Keratinocyte (primary cell): Measurements from ENCODE around the gene EML1. TPM values are rescaled to one million over a fixed set of nuclear protein-coding genes. Genes with fewer than 3 reads are reported as not detected.

Source experiments
- DNase-seq: peaks from one replicate; pipeline ENCODE4 v3.0.0-alpha.2; 2011; ENCODE audit warnings: low read depth, missing footprints, low spot score
- FAIRE-seq: peaks from 2 replicates; lab custom pipeline; 2011; peaks lifted over from hg19 to GRCh38; lab: Jason Lieb, UNC
- H2AFZ ChIP-seq: 2 replicates; pipeline ENCODE4 v1.6.0; 2012; ENCODE audit warnings: low read length, control low read depth, inconsistent platforms; ENCODE audit not compliant: control insufficient read depth
- H3K27ac ChIP-seq: 2 replicates; pipeline ENCODE4 v1.5.1; 2011; ENCODE audit warnings: low read length; ENCODE audit not compliant: control insufficient read depth, insufficient read depth
- H3K27me3 ChIP-seq: 3 replicates; pipeline ENCODE4 v1.6.0; 2011; ENCODE audit warnings: low read length; ENCODE audit not compliant: control insufficient read depth, insufficient read depth; ENCODE audit errors: extremely low read depth
- H3K36me3 ChIP-seq, 2 experiments: 2 replicates in 1 of 2; 3 replicates in 1 of 2; pipeline ENCODE4 v1.5.1; 2011; ENCODE audit warnings: low read length in 2 of 2, mild to moderate bottlenecking in 1 of 2; ENCODE audit not compliant: control insufficient read depth in 2 of 2, insufficient read depth in 2 of 2; ENCODE audit errors: extremely low read depth in 1 of 2
- H3K4me1 ChIP-seq: 3 replicates; pipeline ENCODE4 v1.5.1; 2011; ENCODE audit warnings: low read length; ENCODE audit not compliant: control insufficient read depth, insufficient read depth; ENCODE audit errors: extremely low read depth
- H3K4me2 ChIP-seq: 3 replicates; pipeline ENCODE4 v1.6.0; 2011; ENCODE audit warnings: low read depth, low read length; ENCODE audit not compliant: control insufficient read depth, insufficient read depth; ENCODE audit errors: extremely low read depth
- H3K4me3 ChIP-seq, 3 experiments: fragments of 200-600 bp in 1 of 3; sonication (generic) in 1 of 3; 2 replicates in 2 of 3; 3 replicates in 1 of 3; pipeline ENCODE4 v1.5.1; 2011 to 2016; ENCODE audit warnings: low read length in 3 of 3, mild to moderate bottlenecking in 3 of 3, control low read depth in 2 of 3, inconsistent platforms in 1 of 3, low read depth in 1 of 3, mixed read lengths in 1 of 3, mixed run types in 1 of 3, moderate library complexity in 1 of 3; ENCODE audit not compliant: control insufficient read depth in 2 of 3, insufficient read depth in 2 of 3; ENCODE audit errors: extremely low read depth in 1 of 3
- H3K79me2 ChIP-seq: 2 replicates; pipeline ENCODE4 v1.6.0; 2012; ENCODE audit warnings: low read length; ENCODE audit not compliant: control insufficient read depth, insufficient read depth
- H3K9ac ChIP-seq: 3 replicates; pipeline ENCODE4 v1.6.0; 2011; ENCODE audit warnings: low read length; ENCODE audit not compliant: control insufficient read depth, insufficient read depth; ENCODE audit errors: extremely low read depth
- H3K9me1 ChIP-seq: 3 replicates; pipeline ENCODE4 v1.6.0; 2011; ENCODE audit warnings: low read length; ENCODE audit not compliant: control insufficient read depth, insufficient read depth; ENCODE audit errors: extremely low read depth
- H3K9me3 ChIP-seq: 2 replicates; pipeline ENCODE4 v1.5.1; 2012; ENCODE audit warnings: low read depth, low read length; ENCODE audit not compliant: control insufficient read depth
- H4K20me1 ChIP-seq: 3 replicates; pipeline ENCODE4 v1.6.0; 2011; ENCODE audit warnings: low read length; ENCODE audit not compliant: control insufficient read depth, insufficient read depth; ENCODE audit errors: extremely low read depth
- CTCF ChIP-seq, 3 experiments: IDR thresholded peaks in 1 of 3; conservative IDR thresholded peaks in 1 of 3; optimal IDR thresholded peaks in 1 of 3; 2 replicates in 2 of 3; 3 replicates in 1 of 3; pipeline versions ENCODE3 to v1.5.1; 2011; ENCODE audit warnings: low read length in 3 of 3, mild to moderate bottlenecking in 3 of 3, moderate library complexity in 2 of 3, control low read depth in 1 of 3, inconsistent platforms in 1 of 3; ENCODE audit not compliant: insufficient read depth in 2 of 3; ENCODE audit errors: extremely low read depth in 1 of 3
- EZH2 ChIP-seq: IDR thresholded peaks from one replicate; pipeline ENCODE4 v1.6.1; 2012; ENCODE audit warnings: inconsistent platforms, mild to moderate bottlenecking, low read length, moderate library complexity
- dilution Hi-C: fragments of 300-500 bp; cut with MboI; formaldehyde crosslinking; loops from one replicate; pipeline ENCODE4 v1.7.0; 2020; ENCODE audit warnings: low sequenced_read_pairs; ENCODE audit not compliant: extremely low pct_ligation_motif_present
- polyA plus RNA-seq, 5 experiments: library from polyadenylated mRNA; depleted of rRNA in 3 of 5; stranded (reverse) in 3 of 5; stranded (forward) in 1 of 5; unstranded in 1 of 5; fragments of >200 nt; gene quantifications; 1 replicate in 1 of 5; 2 replicates in 3 of 5; 3 replicates in 1 of 5; pipeline versions ENCODE4 v1.2.1 to v1.2.3, GENCODE V29; 2011 to 2012; ENCODE audit warnings: missing spikeins in 2 of 5, low read depth in 1 of 5, low replicate concordance in 1 of 5

Gene EML1
- polyA plus RNA-seq, 1 donor (not counting 4 experiments of a cell fraction or from before 2014, with no cell fraction given) = 0.84 TPM

- dilution Hi-C loops = no loop called here
- peaks cover 19% of the 10 kb centered on the region for H3K27me3 ChIP-seq
- H4K20me1 ChIP-seq = no peaks in the 10 kb centered on the region
- H2AFZ ChIP-seq = peak overlapping the region; percentile 73
- H3K4me2 ChIP-seq = peak overlapping the region; percentile 96
- H3K9me3 ChIP-seq = no peaks in the 10 kb centered on the region
- H3K27ac ChIP-seq = no peak overlapping the region
- DNase-seq (no peak), FAIRE-seq (no peak)
- peak overlapping the region; percentile 76 to 87 (median 81) for H3K4me3 ChIP-seq
- peak overlapping the region; percentile 72 for H3K9ac ChIP-seq
- H3K36me3 ChIP-seq = no peaks in the 10 kb centered on the region
- TF ChIP-seq EZH2 (no peak), CTCF (optimal IDR thresholded peaks at IDR 0.05 in 1 of 3, IDR thresholded peaks at IDR 0.05 in 1 of 3, conservative IDR thresholded peaks at IDR 0.05 in 1 of 3; ENCODE audit: extremely low read depth in 1 of 3, insufficient read depth in 2 of 3, low read length in 3 of 3) (no peak)
- peaks cover 11% of the 10 kb centered on the region for H3K79me2 ChIP-seq
- no peaks in the 10 kb centered on the region for H3K9me1 ChIP-seq
- H3K4me1 ChIP-seq = peaks cover 13% of the 10 kb centered on the region
Observed at GRCh38 chr14:99971941-99972747, 178.9 kb downstream of the EML1 start.

- Histone ChIP-seq H3K27ac (no peak overlapping the region), H3K36me3 (no peaks in the 10 kb centered on the region), H3K27me3 (peaks cover 19% of the 10 kb centered on the region), H3K4me2 (peak overlapping the region; percentile 96), H3K9me1 (no peaks in the 10 kb centered on the region), H3K9ac (peak overlapping the region; percentile 72), H3K4me1 (peaks cover 13% of the 10 kb centered on the region), H2AFZ (peak overlapping the region; percentile 73), H4K20me1 (no peaks in the 10 kb centered on the region), H3K4me3 (peak overlapping the region; percentile 76 to 87 (median 81)), H3K9me3 (no peaks in the 10 kb centered on the region), H3K79me2 (peaks cover 11% of the 10 kb centered on the region)
- DNase-seq = no peak
- dilution Hi-C loops = no loop called here
- TF ChIP-seq CTCF (optimal IDR thresholded peaks at IDR 0.05 in 1 of 3, IDR thresholded peaks at IDR 0.05 in 1 of 3, conservative IDR thresholded peaks at IDR 0.05 in 1 of 3; ENCODE audit: extremely low read depth in 1 of 3, insufficient read depth in 2 of 3, low read length in 3 of 3) (no peak), EZH2 (no peak)
- no peak for FAIRE-seq
Observed at GRCh38 chr14:99972748-99973466, 179.7 kb downstream of the EML1 start.
